ENCODE measurements around the gene SH3BGRL3. TPM values are rescaled to one million over a fixed set of nuclear protein-coding genes. Genes with fewer than 3 reads are reported as not detected.

The SH3BGRL3 gene
- total and polyA plus RNA-seq, 2 experiments from 2014 or later, result 30.9 to 370 TPM

- TF ChIP-seq EZH2 (IDR thresholded peaks at IDR 0.05; ENCODE audit: low read depth, unreplicated experiment) (no peak), JUNB (IDR thresholded peaks at IDR 0.05; ENCODE audit: unreplicated experiment) (no peak), EZH2phosphoT487 (IDR thresholded peaks at IDR 0.05; ENCODE audit: unreplicated experiment) (no peak), ZNF331 (CRISPR knock-in tag; IDR thresholded peaks at IDR 0.05; ENCODE audit: low read depth) (no peak), STAT1 (IDR thresholded peaks at IDR 0.05; ENCODE audit: unreplicated experiment) (no peak), POLR2AphosphoS5 (IDR thresholded peaks at IDR 0.05; ENCODE audit: low read depth) (no peak), NANOG (IDR thresholded peaks at IDR 0.05; ENCODE audit: borderline replicate concordance) (no peak)
These were observed 20.9 kb upstream of the SH3BGRL3 start (continued) for GRCh38 chr1:26259005-26259404.

GRCh38 chr1:26259578-26259977 lies 20.3 kb upstream of the SH3BGRL3 start:
- H3K36me3 Mint-ChIP-seq (ENCODE audit: low read depth), result peaks cover 86% of the 10 kb centered on the region
- Histone ChIP-seq H4K20me1 (replicated peaks; ENCODE audit: insufficient read depth) (peaks cover 29% of the 10 kb centered on the region), H3K36me3 (ENCODE audit: insufficient read depth) (peaks cover 70% of the 10 kb centered on the region), H3K4me1 (ENCODE audit: insufficient read depth) (no peaks in the 10 kb centered on the region), H3K79me2 (replicated peaks; ENCODE audit: insufficient read depth) (no peaks in the 10 kb centered on the region; the same call in 1 of the 2 replicates), H3K4me2 (no peak overlapping the region), H2AFZ (no peak overlapping the region), H3F3A (replicated peaks; ENCODE audit: low read depth) (no peaks in the 10 kb centered on the region), H3K27me3 (ENCODE audit: insufficient read depth) (no peaks in the 10 kb centered on the region), H3K9me2 (ENCODE audit: insufficient read depth) (no peaks in the 10 kb centered on the region), H3K4me3 (no peak overlapping the region), H3K27ac (ENCODE audit: low read depth) (no peak overlapping the region)
- no peaks in the 10 kb centered on the region for H3K9me3 Mint-ChIP-seq
- peaks cover 4% of the 10 kb centered on the region for H3K27me3 Mint-ChIP-seq (ENCODE audit: insufficient read depth, low read depth, poor library complexity)
- no peak for ATAC-seq
- no peak for TF ChIP-seq POLR2AphosphoS5 (IDR thresholded peaks at IDR 0.05; ENCODE audit: low read depth)
- no peak for TF ChIP-seq STAT1 (IDR thresholded peaks at IDR 0.05; ENCODE audit: unreplicated experiment)
- TF ChIP-seq REST (IDR thresholded peaks at IDR 0.05; ENCODE audit: unreplicated experiment), result no peak
- H3K27ac Mint-ChIP-seq, result no peak overlapping the region
- no peak for DNase-seq (ENCODE audit: low spot score)
- no peaks in the 10 kb centered on the region for H3K4me1 Mint-ChIP-seq
- H3K4me3 Mint-ChIP-seq, result no peak overlapping the region

- Mint-ChIP-seq H3K4me1 (no peaks in the 10 kb centered on the region), H3K4me3 (no peak overlapping the region), H3K27ac (no peak overlapping the region), H3K36me3 (ENCODE audit: low read depth) (peaks cover 90% of the 10 kb centered on the region), H3K27me3 (ENCODE audit: insufficient read depth, low read depth, poor library complexity) (peaks cover 2% of the 10 kb centered on the region), H3K9me3 (peaks cover 5% of the 10 kb centered on the region; the same call in 1 of the 3 replicates)
- H4K20me1 ChIP-seq (replicated peaks; ENCODE audit: insufficient read depth), result peaks cover 20% of the 10 kb centered on the region; the same call in 1 of the 2 replicates
- no peaks in the 10 kb centered on the region for H3K27me3 ChIP-seq (ENCODE audit: insufficient read depth)
- ATAC-seq, result no peak
- no peak overlapping the region for H3K27ac ChIP-seq (ENCODE audit: low read depth)
- no peak overlapping the region for H2AFZ ChIP-seq
- no peak for DNase-seq (ENCODE audit: low spot score)
- H3K9me2 ChIP-seq (ENCODE audit: insufficient read depth), result no peaks in the 10 kb centered on the region
- H3K4me2 ChIP-seq, result no peak overlapping the region
- peaks cover 64% of the 10 kb centered on the region for H3K36me3 ChIP-seq (ENCODE audit: insufficient read depth)
- H3F3A ChIP-seq (replicated peaks; ENCODE audit: low read depth), result no peaks in the 10 kb centered on the region
- no peaks in the 10 kb centered on the region for H3K4me1 ChIP-seq (ENCODE audit: insufficient read depth)
- no peaks in the 10 kb centered on the region; the same call in 1 of the 2 replicates for H3K79me2 ChIP-seq (replicated peaks; ENCODE audit: insufficient read depth)
- no peak overlapping the region for H3K4me3 ChIP-seq
- TF ChIP-seq NANOG (IDR thresholded peaks at IDR 0.05; ENCODE audit: borderline replicate concordance) (no peak), ZNF331 (CRISPR knock-in tag; IDR thresholded peaks at IDR 0.05; ENCODE audit: low read depth) (no peak), POLR2AphosphoS5 (IDR thresholded peaks at IDR 0.05; ENCODE audit: low read depth) (no peak), EZH2phosphoT487 (IDR thresholded peaks at IDR 0.05; ENCODE audit: unreplicated experiment) (no peak), ETS1 (IDR thresholded peaks at IDR 0.05) (no peak), JUNB (IDR thresholded peaks at IDR 0.05; ENCODE audit: unreplicated experiment) (no peak), CREB1 (CRISPR knock-in tag; IDR thresholded peaks at IDR 0.05; ENCODE audit: low read depth) (no peak), STAT1 (IDR thresholded peaks at IDR 0.05; ENCODE audit: unreplicated experiment) (no peak), ZNF114 (CRISPR knock-in tag; IDR thresholded peaks at IDR 0.05) (no peak), EZH2 (IDR thresholded peaks at IDR 0.05; ENCODE audit: low read depth, unreplicated experiment) (no peak), REST (IDR thresholded peaks at IDR 0.05; ENCODE audit: unreplicated experiment) (no peak), CTCF (conservative IDR thresholded peaks at IDR 0.05; ENCODE audit: low read depth in 2 of 2) (no peak)
These were observed 16.7 kb upstream of the SH3BGRL3 start for GRCh38 chr1:26263212-26263611.

All from GM23338 (cell line).